HS-5 (cell line): Measurements from ENCODE around the gene GP1BA.

ENCODE experiments used
- DNase-seq: peaks from one replicate; pipeline ENCODE4 v3.0.0-alpha.2; 2012; ENCODE audit warnings: low read depth

Gene GP1BA

GRCh38 chr17:4974115-4974670 is 42.1 kb downstream of the GP1BA start:
- no peak for DNase-seq

GRCh38 chr17:4978726-4979125 is 46.6 kb downstream of the GP1BA start:
- DNase-seq: no peak

GRCh38 chr17:4980644-4981216 is 48.7 kb downstream of the GP1BA start:
- DNase-seq: no peak

GRCh38 chr17:4982305-4982704 is 50.2 kb downstream of the GP1BA start:
- DNase-seq: no peak
